ENCODE data around the gene TEAD4. TPM values are rescaled to one million over a fixed set of nuclear protein-coding genes. Genes with fewer than 3 reads are reported as not detected.

TEAD4 gene
- total RNA-seq, 1 donor from 2014 or later = 8.8 TPM

DNA sequence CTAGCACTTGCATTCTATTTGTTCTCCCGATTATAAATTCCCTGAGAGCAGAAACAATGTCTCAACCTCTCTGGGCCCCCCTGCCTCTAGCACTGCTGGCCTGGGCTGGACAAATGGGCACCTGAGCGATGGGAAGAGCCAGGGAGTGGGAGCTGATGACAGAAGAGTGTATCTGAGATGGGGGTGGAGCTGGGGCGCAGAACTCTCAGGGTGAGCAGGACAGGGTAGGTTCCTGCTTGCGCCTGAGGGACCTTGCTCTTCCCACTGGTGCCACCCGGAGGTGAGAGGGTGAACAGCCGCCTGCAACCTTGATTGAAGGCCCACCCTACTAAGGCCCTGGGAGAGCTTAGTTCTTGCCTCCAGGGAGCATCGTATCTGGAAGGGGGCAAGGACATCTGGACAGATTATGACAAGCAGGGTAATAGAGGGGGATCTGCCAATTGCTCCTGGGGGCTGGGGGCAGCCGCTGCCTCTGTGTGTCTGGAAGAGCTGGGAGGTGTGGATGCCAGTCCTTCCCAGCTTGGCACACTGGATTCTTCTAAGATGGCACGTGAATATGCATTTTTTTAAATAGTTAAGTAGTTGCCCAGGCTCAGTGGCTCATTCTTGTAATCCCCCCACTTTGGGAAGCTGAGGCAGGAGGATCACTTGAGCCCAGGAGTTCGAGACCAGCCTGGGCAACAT is 75.0 kb downstream of the TEAD4 start:
- H3K9me3 ChIP-seq (ENCODE audit: low read depth) = no peaks in the 10 kb centered on the region
- H3K9ac ChIP-seq = no peak overlapping the region
- peaks cover 4% of the 10 kb centered on the region for H3F3A ChIP-seq (ENCODE audit: low read depth)
- H3K27me3 Mint-ChIP-seq (ENCODE audit: insufficient read depth, low read depth) = peaks cover 5% of the 10 kb centered on the region
- no peak overlapping the region for H2AFZ ChIP-seq (replicated peaks)
- peaks cover 44% of the 10 kb centered on the region for H3K4me1 Mint-ChIP-seq
- no peak overlapping the region for H3K27ac ChIP-seq
- no peak overlapping the region for H3K4me3 ChIP-seq
- no peak overlapping the region for H3K4me2 ChIP-seq
- H3K4me1 ChIP-seq = peaks cover 11% of the 10 kb centered on the region
- TF ChIP-seq EZH2 (IDR thresholded peaks at IDR 0.05) = no peak
- TF ChIP-seq, protein P1, sequence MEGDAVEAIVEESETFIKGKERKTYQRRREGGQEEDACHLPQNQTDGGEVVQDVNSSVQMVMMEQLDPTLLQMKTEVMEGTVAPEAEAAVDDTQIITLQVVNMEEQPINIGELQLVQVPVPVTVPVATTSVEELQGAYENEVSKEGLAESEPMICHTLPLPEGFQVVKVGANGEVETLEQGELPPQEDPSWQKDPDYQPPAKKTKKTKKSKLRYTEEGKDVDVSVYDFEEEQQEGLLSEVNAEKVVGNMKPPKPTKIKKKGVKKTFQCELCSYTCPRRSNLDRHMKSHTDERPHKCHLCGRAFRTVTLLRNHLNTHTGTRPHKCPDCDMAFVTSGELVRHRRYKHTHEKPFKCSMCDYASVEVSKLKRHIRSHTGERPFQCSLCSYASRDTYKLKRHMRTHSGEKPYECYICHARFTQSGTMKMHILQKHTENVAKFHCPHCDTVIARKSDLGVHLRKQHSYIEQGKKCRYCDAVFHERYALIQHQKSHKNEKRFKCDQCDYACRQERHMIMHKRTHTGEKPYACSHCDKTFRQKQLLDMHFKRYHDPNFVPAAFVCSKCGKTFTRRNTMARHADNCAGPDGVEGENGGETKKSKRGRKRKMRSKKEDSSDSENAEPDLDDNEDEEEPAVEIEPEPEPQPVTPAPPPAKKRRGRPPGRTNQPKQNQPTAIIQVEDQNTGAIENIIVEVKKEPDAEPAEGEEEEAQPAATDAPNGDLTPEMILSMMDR (IDR thresholded peaks at IDR 0.05) = peak; percentile 72
- no peaks in the 10 kb centered on the region for H3K27me3 ChIP-seq
- H4K20me1 ChIP-seq (ENCODE audit: low read depth) = no peaks in the 10 kb centered on the region
- DNase-seq (ENCODE audit: low spot score) = peak; percentile 83
- H3K36me3 ChIP-seq = no peaks in the 10 kb centered on the region
- H3K36me3 Mint-ChIP-seq = peaks cover 3% of the 10 kb centered on the region
- no peaks in the 10 kb centered on the region for H3K79me2 ChIP-seq (ENCODE audit: low read depth)
- peak overlapping the region; percentile 87 for H3K27ac Mint-ChIP-seq
- peak overlapping the region; percentile 39 for H3K4me3 Mint-ChIP-seq
- no peaks in the 10 kb centered on the region for H3K9me3 Mint-ChIP-seq

GRCh38 chr12:3035171-3035570 is 76.0 kb downstream of the TEAD4 start:
- peaks cover 5% of the 10 kb centered on the region for H3K27me3 Mint-ChIP-seq (ENCODE audit: insufficient read depth, low read depth)
- H4K20me1 ChIP-seq (ENCODE audit: low read depth) = no peaks in the 10 kb centered on the region
- peaks cover 44% of the 10 kb centered on the region for H3K4me1 Mint-ChIP-seq
- H2AFZ ChIP-seq (replicated peaks) = no peak overlapping the region
- peaks cover 4% of the 10 kb centered on the region for H3F3A ChIP-seq (ENCODE audit: low read depth)
- H3K4me1 ChIP-seq = peaks cover 8% of the 10 kb centered on the region
- H3K36me3 ChIP-seq = no peaks in the 10 kb centered on the region
- TF ChIP-seq EZH2phosphoT487 (IDR thresholded peaks at IDR 0.05) = no peak
- no peaks in the 10 kb centered on the region for H3K79me2 ChIP-seq (ENCODE audit: low read depth)
- H3K9me3 ChIP-seq (ENCODE audit: low read depth) = no peaks in the 10 kb centered on the region
- H3K4me3 Mint-ChIP-seq = no peak overlapping the region
- no peaks in the 10 kb centered on the region for H3K9me3 Mint-ChIP-seq
- no peak overlapping the region for H3K4me3 ChIP-seq
- no peak for DNase-seq (ENCODE audit: low spot score)
- no peak overlapping the region for H3K4me2 ChIP-seq
- peaks cover 3% of the 10 kb centered on the region for H3K36me3 Mint-ChIP-seq
- H3K27me3 ChIP-seq = no peaks in the 10 kb centered on the region
- H3K27ac ChIP-seq = no peak overlapping the region
- no peak overlapping the region for H3K27ac Mint-ChIP-seq
- no peak overlapping the region for H3K9ac ChIP-seq

DNA sequence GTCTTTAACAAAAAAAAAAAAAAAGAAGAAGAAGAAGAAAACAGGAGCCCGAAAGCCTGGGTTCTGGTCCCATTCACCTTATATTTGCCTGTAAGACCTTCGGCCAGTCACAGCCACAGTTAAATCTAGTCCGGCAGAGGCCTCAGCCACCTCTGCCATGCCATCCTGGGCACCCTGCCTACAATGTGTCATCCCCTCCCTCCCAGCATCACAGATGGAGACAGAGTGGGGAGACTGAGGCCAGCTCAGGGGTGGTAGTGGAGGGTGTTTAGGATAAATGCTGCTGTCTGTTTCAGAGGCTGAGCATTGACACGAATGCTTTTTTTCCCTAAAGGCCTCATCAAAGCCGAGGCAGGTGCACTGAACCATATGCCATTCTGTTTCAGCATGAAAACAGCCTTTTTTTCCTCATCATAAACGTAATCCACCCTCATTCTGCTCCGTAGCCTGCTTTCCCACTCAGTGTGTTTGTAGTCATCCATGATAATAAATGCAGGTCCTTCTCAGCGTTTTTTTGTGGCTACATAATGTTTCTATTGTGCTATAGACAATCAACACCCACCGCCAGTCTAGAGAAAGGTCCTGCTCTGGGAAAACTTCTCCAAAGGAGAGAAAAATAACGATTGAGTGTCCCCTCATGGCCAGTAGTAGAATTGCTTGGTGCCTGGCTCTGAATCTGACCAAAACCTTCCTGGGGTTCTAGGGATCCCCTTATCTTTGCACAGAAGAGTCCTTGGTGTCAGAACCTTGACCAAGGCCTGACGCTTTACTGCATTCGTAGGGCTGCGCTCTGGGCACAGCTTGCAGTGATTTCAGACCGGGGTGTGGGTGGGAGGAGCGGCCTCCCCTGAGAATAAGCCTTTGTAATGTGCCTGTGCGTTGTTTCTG is 76.9 kb downstream of the TEAD4 start:
- Histone ChIP-seq H3K27ac (no peak overlapping the region), H3K36me3 (no peaks in the 10 kb centered on the region), H3K27me3 (no peaks in the 10 kb centered on the region), H4K20me1 (ENCODE audit: low read depth) (no peaks in the 10 kb centered on the region), H3K9ac (no peak overlapping the region), H3F3A (ENCODE audit: low read depth) (peaks cover 4% of the 10 kb centered on the region), H3K4me2 (no peak overlapping the region), H3K4me3 (no peak overlapping the region), H3K4me1 (peaks cover 7% of the 10 kb centered on the region), H2AFZ (replicated peaks) (no peak overlapping the region), H3K9me3 (ENCODE audit: low read depth) (no peaks in the 10 kb centered on the region), H3K79me2 (ENCODE audit: low read depth) (no peaks in the 10 kb centered on the region)
- peaks cover 5% of the 10 kb centered on the region for H3K27me3 Mint-ChIP-seq (ENCODE audit: insufficient read depth, low read depth)
- H3K36me3 Mint-ChIP-seq = peaks cover 3% of the 10 kb centered on the region
- H3K4me1 Mint-ChIP-seq = peaks cover 41% of the 10 kb centered on the region
- H3K27ac Mint-ChIP-seq = peak overlapping the region; percentile 87
- H3K9me3 Mint-ChIP-seq = no peaks in the 10 kb centered on the region
- DNase-seq (ENCODE audit: low spot score) = peak; percentile 78
- H3K4me3 Mint-ChIP-seq = no peak overlapping the region
- TF ChIP-seq, protein P1 (IDR thresholded peaks at IDR 0.05) = peak; percentile 64
- no peak for TF ChIP-seq EZH2 (IDR thresholded peaks at IDR 0.05)
- TF ChIP-seq EZH2phosphoT487 (IDR thresholded peaks at IDR 0.05) = no peak

Measured in neural progenitor cell (in vitro differentiated cells).